Measurements from ENCODE around the gene AKAP13.

- TF ChIP-seq CTCF (IDR thresholded peaks at IDR 0.05) (no peak), HES2 (IDR thresholded peaks at IDR 0.05) (no peak), RAD21 (conservative IDR thresholded peaks at IDR 0.05 in 1 of 2, IDR thresholded peaks at IDR 0.05 in 1 of 2) (no peak), MYC (IDR thresholded peaks at IDR 0.05; ENCODE audit: borderline replicate concordance, low read length) (no peak), HOXA7 (CRISPR knock-in tag; IDR thresholded peaks at IDR 0.05) (no peak), POLR2A (IDR thresholded peaks at IDR 0.05; ENCODE audit: low read length) (no peak), CBX2 (IDR thresholded peaks at IDR 0.05; ENCODE audit: borderline replicate concordance, low read depth) (no peak), ZFP36 (IDR thresholded peaks at IDR 0.05; ENCODE audit: borderline replicate concordance, partially characterized antibody) (no peak), E2F6 (IDR thresholded peaks at IDR 0.05; ENCODE audit: borderline replicate concordance, low read depth) (no peak), RCOR1 (IDR thresholded peaks at IDR 0.05; ENCODE audit: low read depth, low read length) (no peak), PHF8 (IDR thresholded peaks at IDR 0.05; ENCODE audit: borderline replicate concordance, low read depth) (no peak)
- TF ChIP-seq, protein P1, sequence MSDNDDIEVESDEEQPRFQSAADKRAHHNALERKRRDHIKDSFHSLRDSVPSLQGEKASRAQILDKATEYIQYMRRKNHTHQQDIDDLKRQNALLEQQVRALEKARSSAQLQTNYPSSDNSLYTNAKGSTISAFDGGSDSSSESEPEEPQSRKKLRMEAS (IDR thresholded peaks at IDR 0.05): no peak
These were observed 72.9 kb downstream of the AKAP13 start for GRCh38 chr15:85453144-85453872.
